NCI-H1694 (cell line): ENCODE measurements around the gene NCF2.
A peak's percentile ranks its signal among the peaks of the same experiment; 100 is the strongest.
"Not testable (repeated sequence)": the region's sequence is repeated elsewhere in the genome, so short reads cannot be mapped to it uniquely, and the experiment has no call there.

ENCODE experiments used
- DNase-seq: peaks from one replicate; lab custom pipeline; 2025; lab: John Stamatoyannopoulos, UW

The NCF2 gene

DNA sequence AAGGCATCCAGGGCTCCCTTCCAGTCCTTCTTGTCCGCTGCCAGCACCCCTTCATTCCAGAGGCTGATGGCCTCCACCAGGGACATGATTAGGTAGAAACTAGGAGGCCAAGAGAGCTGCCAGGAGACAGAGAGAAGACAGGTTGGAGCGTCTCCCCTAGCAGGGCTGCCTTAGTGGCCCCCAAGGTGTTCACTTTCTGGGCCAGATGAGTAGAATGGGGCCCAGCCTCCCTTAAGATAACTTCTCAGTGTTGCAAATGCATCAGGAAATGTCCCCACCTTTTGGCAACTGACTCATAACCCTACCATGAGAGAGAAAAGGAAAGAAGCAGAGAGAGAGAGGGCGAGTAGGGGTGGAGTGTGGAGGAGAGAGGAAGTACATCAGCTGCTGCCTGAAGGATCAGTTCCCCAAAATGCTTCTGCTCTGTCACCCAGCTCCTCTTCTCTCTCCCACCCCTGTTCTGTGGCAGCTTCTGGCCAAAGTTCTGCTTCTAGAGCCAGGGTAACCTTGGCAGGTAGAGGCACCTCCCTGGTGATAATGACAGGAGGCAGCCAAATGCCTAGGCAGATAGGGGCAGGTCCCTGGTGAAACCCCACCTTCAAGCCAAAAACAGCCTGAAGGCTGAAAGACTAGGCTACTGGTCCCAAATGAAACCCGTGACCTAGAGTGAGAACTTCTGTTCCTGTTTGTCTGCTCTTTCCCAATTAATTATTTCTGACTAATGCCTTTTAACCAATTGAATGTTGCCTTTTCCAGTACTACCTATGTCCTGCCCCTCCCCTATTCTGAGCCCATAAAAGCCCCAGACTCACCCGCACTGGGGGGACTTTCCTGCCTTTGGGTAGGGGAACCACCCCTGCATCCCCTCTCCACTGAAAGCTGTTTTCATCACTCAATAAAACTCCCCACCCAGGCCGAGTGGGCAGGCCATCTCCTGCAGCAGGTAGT, at the start of gene NCF2:
Gene NCF2, minus strand, starts transcription at position 216 of the 948 bp plus-strand sequence. Its CDS starts 130 bp downstream, at position 86.
- no peak for DNase-seq

- DNase-seq = no peak
Observed at GRCh38 chr1:183638649-183639387, 48.6 kb upstream of the NCF2 start.

- no peak for DNase-seq
Observed at GRCh38 chr1:183636783-183637182, 46.5 kb upstream of the NCF2 start.

GRCh38 chr1:183636334-183636682, 46.0 kb upstream of the NCF2 start:
- no peak for DNase-seq

DNA sequence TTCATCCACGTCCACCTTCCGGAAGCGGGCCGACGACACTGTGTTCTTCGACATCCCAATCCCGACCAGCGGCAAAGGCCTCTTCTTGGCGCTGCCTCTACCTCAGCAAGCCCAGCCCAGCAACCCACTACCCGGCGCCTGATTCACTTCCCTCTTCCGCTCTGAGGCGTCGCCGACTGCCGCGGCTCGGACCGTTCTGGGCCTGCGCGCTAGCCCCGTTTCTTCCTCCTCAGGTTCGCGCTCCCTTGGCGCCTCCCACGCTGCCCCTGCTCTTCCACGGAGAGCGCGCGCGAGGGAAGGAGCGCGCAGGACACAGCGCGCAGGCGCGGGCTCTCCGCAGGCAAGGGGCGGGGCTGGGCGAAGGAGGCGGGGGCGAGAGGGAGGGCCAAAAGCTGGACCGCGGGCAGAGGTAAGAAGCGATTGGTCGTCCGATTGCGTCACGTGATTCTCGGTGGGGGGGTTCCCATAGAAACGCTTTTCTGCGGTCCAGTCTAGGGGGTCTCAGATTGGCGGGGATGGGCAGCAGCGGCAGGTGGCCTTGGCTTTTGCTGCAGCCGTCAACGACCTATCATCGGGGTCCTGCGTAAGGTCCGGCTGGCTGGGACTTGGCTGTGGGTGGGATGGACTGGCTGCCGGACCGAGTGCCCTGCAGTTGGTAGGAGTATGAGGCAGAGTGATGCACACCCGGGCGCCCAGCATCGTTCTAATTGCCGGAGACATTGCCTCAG, 45.5 kb upstream of the NCF2 start, which contains the start of gene ARPC5:
Gene ARPC5, minus strand, starts transcription at position 178 of the 728 bp plus-strand sequence. Its CDS starts 124 bp downstream, at position 54.
- peak; percentile 95 for DNase-seq

DNA sequence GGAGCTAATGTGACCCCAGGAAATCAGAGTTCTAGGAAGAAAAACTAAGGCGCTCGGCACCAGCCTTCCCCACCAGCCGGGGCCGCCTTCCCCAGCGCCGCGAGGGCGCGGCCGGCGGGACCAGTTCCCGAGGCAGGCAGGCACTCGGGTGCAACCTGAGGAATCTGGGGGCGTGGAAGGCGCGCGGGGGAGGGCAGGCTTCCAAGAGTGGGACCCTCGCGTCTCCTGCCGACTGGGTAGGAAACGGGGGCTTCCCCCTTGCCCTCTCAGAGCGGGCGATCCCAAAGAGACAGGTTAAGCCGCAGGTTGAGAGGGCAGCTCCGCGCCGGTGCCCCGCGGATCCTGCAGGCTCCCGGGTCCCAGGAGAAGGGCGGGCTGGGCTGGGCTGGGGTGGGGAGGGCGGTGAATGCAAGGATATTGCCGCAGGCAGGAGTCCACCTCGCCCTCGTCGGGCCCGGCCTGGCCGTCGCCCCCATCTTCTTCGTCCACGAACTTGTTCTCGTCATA, 44.9 kb upstream of the NCF2 start:
- no peak for DNase-seq

GRCh38 chr1:183634429-183635065, 44.3 kb upstream of the NCF2 start:
- DNase-seq = no peak

DNA sequence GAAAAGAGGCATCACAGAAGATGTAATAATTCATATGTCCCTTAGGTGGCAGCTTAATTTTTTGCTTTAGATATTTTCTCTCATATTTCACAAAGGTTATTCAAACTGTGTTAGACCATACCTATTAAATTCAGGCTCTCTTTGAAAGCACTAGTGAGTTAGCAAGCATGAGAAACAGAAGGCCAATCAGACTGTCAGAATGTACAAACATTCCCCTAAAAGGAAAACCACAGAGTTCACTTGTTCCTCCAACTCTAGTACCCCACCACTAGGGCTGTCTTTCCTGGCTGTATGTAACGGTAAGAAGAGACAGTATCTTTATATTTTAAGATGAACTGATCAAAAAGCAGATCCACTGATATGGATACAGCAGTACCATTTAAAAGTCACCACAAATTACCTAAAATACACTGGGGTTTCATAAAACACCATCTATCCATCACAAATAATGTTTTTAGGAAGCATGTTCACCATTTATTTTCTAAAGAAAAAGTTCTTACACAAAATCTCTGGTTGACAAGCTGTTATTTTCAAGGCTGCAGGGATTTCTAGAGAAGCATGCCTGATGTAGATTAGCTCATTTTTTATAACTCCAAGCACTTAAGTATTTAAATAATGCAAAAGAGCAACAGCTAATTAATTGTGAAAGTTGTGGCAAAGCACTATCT, 43.6 kb upstream of the NCF2 start:
- peak; percentile 83 for DNase-seq

GRCh38 chr1:183632964-183633363, 42.7 kb upstream of the NCF2 start:
- no peak for DNase-seq

- no peak for DNase-seq
Observed at GRCh38 chr1:183632114-183632513, 41.9 kb upstream of the NCF2 start.

DNA sequence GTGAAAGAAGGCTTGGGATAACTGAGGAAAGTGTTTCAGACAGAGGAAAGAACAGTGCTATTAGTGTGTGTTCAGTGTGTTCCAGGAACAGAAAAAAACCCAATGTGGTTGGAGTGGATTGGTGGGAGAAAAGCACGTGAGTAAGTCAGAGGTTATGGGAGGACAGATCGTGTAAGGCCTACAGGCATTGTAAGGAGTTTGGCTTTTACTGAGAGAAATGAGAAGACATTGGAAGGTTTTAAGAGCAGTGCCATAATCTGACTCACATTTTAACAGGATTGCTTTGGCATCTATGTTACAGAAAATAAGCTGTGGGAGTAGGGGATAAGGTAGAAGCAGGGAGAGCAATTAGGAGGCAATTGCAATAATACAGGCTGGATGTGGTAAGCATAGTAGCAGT, 40.5 kb upstream of the NCF2 start:
- no peak for DNase-seq

DNA sequence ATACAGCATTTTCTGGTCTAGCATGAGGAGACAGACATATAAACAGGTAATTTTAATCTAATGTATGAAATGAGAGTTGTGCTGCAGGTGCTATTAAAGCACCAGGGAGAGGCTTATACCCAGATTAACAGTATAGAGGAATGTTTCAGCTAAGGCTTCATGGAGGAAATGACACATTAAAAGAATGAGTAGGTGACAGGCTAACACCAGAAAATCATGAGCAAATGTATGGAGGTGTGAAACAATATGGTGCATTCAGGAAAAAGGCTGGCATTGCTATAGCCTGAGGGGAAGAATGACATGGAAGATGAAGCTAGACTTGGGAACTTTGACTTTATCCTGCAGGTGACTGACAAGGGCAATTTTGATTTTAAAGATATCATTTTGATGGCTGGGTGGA, 38.3 kb upstream of the NCF2 start:
- no peak for DNase-seq

DNA sequence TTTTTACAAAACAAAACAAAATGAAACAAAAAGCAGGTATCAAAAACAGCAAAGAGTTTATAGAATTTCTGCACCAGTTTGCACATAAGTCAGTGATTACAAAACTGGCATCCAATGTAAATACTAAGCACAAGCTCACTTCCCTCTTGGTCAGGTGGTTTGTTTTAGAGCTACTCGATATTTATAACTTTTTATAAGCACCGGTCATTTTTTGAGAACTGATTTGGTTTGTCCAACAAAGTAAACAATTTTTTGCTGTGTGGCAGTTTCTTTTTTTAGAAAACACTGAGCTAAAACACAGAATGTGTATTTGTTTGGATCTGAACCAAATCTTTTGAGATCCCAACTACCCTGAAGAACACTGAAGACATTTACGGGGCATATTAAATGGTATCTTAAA, 36.0 kb upstream of the NCF2 start:
- not testable (repeated sequence) for DNase-seq

GRCh38 chr1:183622884-183623785, 32.9 kb upstream of the NCF2 start:
- peak; percentile 41 for DNase-seq

GRCh38 chr1:183622013-183622412, 31.8 kb upstream of the NCF2 start:
- DNase-seq = no peak

DNA sequence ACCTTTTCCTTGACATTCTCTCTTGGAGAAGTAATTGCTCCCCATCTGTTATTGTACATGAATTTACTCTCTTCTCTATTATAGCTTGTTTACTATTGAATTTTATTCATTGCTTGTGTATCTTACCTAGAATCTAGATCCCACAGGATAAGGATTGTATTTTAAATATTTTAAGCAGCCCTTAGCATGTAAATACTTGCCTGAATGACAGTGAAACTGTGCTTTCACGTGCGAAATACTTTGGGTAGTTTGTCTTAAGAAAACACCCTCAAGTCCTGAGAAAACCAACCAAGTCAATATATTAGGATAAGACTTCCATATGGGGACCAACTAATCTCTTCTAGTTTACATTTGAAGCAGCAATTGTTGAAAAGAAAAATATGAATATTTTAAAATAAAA, 30.1 kb upstream of the NCF2 start:
- no peak for DNase-seq

DNA sequence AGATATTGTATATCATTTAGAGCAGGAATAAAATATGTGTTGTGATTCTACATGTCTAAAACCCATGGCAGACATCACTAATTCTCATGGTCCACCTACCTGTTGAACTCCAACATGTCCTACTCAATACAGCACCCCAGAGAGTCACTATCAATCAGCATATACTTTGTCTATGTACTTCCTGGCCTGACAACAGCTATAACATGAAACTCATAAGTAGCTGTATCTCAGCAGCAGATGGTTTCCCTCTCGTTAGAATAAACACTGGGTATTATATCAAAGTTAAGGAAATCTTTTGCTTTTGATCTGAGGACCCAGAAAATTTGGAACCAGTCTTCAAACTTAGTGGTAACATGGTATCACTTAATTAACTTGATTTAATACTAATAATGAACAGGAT, 29.5 kb upstream of the NCF2 start:
- no peak for DNase-seq

DNA sequence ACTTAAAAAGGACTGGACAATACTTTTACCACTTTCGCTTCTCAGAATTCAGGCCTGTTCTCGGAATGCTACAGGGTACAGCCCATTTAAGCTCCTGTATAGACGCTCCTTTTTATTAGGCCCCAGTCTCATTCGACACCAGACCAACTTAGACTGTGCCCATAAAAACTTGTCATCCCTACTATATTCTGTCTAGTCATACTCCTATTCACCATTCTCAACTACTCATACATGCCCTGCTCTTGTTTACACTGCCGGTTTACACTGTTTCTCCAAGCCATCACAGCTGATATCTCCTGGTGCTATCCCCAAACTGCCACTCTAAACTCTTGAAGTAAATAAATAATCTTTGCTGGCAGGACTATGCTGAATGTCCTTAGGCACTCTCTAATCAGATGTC, 27.9 kb upstream of the NCF2 start:
- not testable (repeated sequence) for DNase-seq

- not testable (repeated sequence) for DNase-seq
Observed at GRCh38 chr1:183612975-183613374, 22.7 kb upstream of the NCF2 start.

DNA sequence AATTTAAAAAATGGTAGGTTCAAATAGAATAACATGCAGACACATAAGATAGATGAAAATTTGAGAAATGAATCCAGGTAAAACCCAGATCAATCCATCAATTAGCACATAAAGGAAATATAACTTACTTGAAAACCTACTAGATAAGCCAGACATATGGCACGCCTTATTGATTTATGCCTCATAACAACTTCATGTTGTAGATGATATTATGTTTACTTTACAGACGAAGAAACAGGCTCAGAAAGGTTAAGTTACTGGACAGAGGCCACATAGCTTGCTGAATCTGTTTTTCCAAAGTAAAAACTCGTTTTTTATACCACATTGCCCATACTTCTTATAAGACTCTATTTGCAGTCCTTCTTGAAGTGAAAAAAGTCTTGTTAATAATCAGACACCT, 22.1 kb upstream of the NCF2 start:
- no peak for DNase-seq
